H9 (cell line): ENCODE results near the gene ASB15. TPM values are rescaled to one million over a fixed set of nuclear protein-coding genes. Genes with fewer than 3 reads are reported as not detected.

Source experiments
- DNase-seq: peaks from one replicate; pipeline ENCODE4 v3.0.0-alpha.2; 2017
- H2AFZ ChIP-seq: one replicate; pipeline ENCODE4 v1.6.1; 2013; ENCODE audit warnings: mild to moderate bottlenecking, low read length, control low read depth, moderate library complexity
- H2AK5ac ChIP-seq: 2 replicates; pipeline ENCODE4 v1.6.1; 2013; ENCODE audit warnings: low read length, control low read depth, mixed read lengths; ENCODE audit not compliant: insufficient read length
- H2BK120ac ChIP-seq: one replicate; pipeline ENCODE4 v1.6.1; 2013; ENCODE audit warnings: low read depth, mild to moderate bottlenecking, low read length, control low read depth, inconsistent platforms; ENCODE audit not compliant: poor library complexity, severe bottlenecking
- H2BK12ac ChIP-seq: 2 replicates; pipeline ENCODE4 v1.6.1; 2013; ENCODE audit warnings: low read length, control low read depth, mixed read lengths, low read depth; ENCODE audit not compliant: insufficient read length
- H2BK15ac ChIP-seq: 2 replicates; pipeline ENCODE4 v1.6.1; 2013; ENCODE audit warnings: low read depth, low read length, control low read depth
- H2BK20ac ChIP-seq: one replicate; pipeline ENCODE4 v1.6.1; 2013; ENCODE audit warnings: low read depth, mild to moderate bottlenecking, low read length, control low read depth, inconsistent platforms; ENCODE audit not compliant: poor library complexity, severe bottlenecking
- H2BK5ac ChIP-seq: 2 replicates; pipeline ENCODE4 v1.6.1; 2013; ENCODE audit warnings: low read length, control low read depth, mixed read lengths; ENCODE audit not compliant: insufficient read length
- H3K14ac ChIP-seq: 2 replicates; pipeline ENCODE4 v1.6.1; 2013; ENCODE audit warnings: low read length, control low read depth; ENCODE audit not compliant: insufficient read depth
- H3K18ac ChIP-seq: 2 replicates; pipeline ENCODE4 v1.6.1; 2013; ENCODE audit warnings: low read depth, mild to moderate bottlenecking, mixed read lengths, low read length, control low read depth; ENCODE audit not compliant: insufficient read length
- H3K23ac ChIP-seq: 2 replicates; pipeline ENCODE4 v1.6.1; 2013; ENCODE audit warnings: low read length, control low read depth, mixed read lengths, low read depth; ENCODE audit not compliant: insufficient read length
- H3K23me2 ChIP-seq: 2 replicates; pipeline ENCODE4 v1.6.1; 2013; ENCODE audit warnings: low read depth, mild to moderate bottlenecking, mixed read lengths, low read length, control low read depth; ENCODE audit not compliant: insufficient read length, poor library complexity, severe bottlenecking
- H3K27ac ChIP-seq: 2 replicates; pipeline ENCODE4 v1.5.1; 2013; ENCODE audit warnings: low read length, control low read depth, mixed read lengths, low read depth; ENCODE audit not compliant: insufficient read length
- H3K27me3 ChIP-seq: 2 replicates; pipeline ENCODE4 v1.6.1; 2013; ENCODE audit warnings: low read length, control low read depth, inconsistent platforms; ENCODE audit not compliant: insufficient read depth
- H3K4ac ChIP-seq: 2 replicates; pipeline ENCODE4 v1.6.1; 2013; ENCODE audit warnings: low read depth, mild to moderate bottlenecking, control low read depth, inconsistent platforms, low read length, moderate library complexity
- H3K4me1 ChIP-seq: 2 replicates; pipeline ENCODE4 v1.6.1; 2013; ENCODE audit warnings: low read length, control low read depth, inconsistent platforms; ENCODE audit not compliant: insufficient read depth
- H3K4me2 ChIP-seq: 2 replicates; pipeline ENCODE4 v1.6.1; 2013; ENCODE audit warnings: low read length, control low read depth, mixed read lengths; ENCODE audit not compliant: insufficient read length, insufficient read depth
- H3K56ac ChIP-seq: 2 replicates; pipeline ENCODE4 v1.6.1; 2013; ENCODE audit warnings: low read depth, mild to moderate bottlenecking, mixed read lengths, low read length, control low read depth; ENCODE audit not compliant: insufficient read length
- H3K79me1 ChIP-seq: 2 replicates; pipeline ENCODE4 v1.6.1; 2013; ENCODE audit warnings: low read depth, mild to moderate bottlenecking, moderate library complexity, low read length, control low read depth, inconsistent platforms; ENCODE audit not compliant: insufficient read depth, poor library complexity, severe bottlenecking
- H3K79me2 ChIP-seq: 2 replicates; pipeline ENCODE4 v1.6.1; 2013; ENCODE audit warnings: low read length, control low read depth, inconsistent platforms; ENCODE audit not compliant: insufficient read depth
- H3K9ac ChIP-seq: 2 replicates; pipeline ENCODE4 v1.6.1; 2013; ENCODE audit warnings: low read length, control low read depth, mixed read lengths; ENCODE audit not compliant: insufficient read length; ENCODE audit errors: extremely low read depth
- H3K9me3 ChIP-seq: one replicate; pipeline ENCODE4 v1.6.1; 2013; ENCODE audit warnings: low read depth, low read length, inconsistent platforms; ENCODE audit not compliant: control insufficient read depth
- H3T11ph ChIP-seq: one replicate; pipeline ENCODE4 v1.6.1; 2013; ENCODE audit warnings: mild to moderate bottlenecking, low read length, control low read depth, inconsistent platforms
- H4K20me1 ChIP-seq: one replicate; pipeline ENCODE4 v1.6.1; 2013; ENCODE audit not compliant: control insufficient read depth, insufficient read length, insufficient read depth
- H4K5ac ChIP-seq: 2 replicates; pipeline ENCODE4 v1.6.1; 2013; ENCODE audit warnings: low read depth, mild to moderate bottlenecking, mixed read lengths, low read length, control low read depth; ENCODE audit not compliant: insufficient read length
- H4K8ac ChIP-seq: replicated peaks from 2 replicates; pipeline ENCODE4 v1.6.1; 2013; ENCODE audit warnings: low read length, control low read depth, mixed read lengths, low read depth; ENCODE audit not compliant: insufficient read length
- H4K91ac ChIP-seq: 2 replicates; pipeline ENCODE4 v1.6.1; 2013; ENCODE audit warnings: low read depth, mild to moderate bottlenecking, moderate library complexity, mixed read lengths, low read length, control low read depth; ENCODE audit not compliant: insufficient read length
- H3K27ac Mint-ChIP-seq, 3 experiments: 2 replicates in 2 of 3; 3 replicates in 1 of 3; pipeline ENCODE4 v1.8.0; 2020 to 2021; ENCODE audit warnings: mixed read lengths in 3 of 3, mild to moderate bottlenecking in 1 of 3, moderate library complexity in 1 of 3
- H3K27me3 Mint-ChIP-seq: 2 replicates; pipeline ENCODE4 v1.8.0; 2021; ENCODE audit warnings: low read depth, mild to moderate bottlenecking, moderate library complexity, mixed read lengths
- H3K36me3 Mint-ChIP-seq, 3 experiments: 2 replicates in 2 of 3; 3 replicates in 1 of 3; pipeline ENCODE4 v1.8.0; 2020 to 2021; ENCODE audit warnings: low read depth in 3 of 3, mixed read lengths in 3 of 3; ENCODE audit not compliant: insufficient read depth in 1 of 3
- H3K4me1 Mint-ChIP-seq, 2 experiments: 2 replicates each; pipeline ENCODE4 v1.8.0; 2020; ENCODE audit warnings: mixed read lengths in 2 of 2
- H3K4me3 Mint-ChIP-seq, 2 experiments: 2 replicates in 1 of 2; 3 replicates in 1 of 2; pipeline ENCODE4 v1.8.0; 2020 to 2021; ENCODE audit warnings: mild to moderate bottlenecking in 2 of 2, mixed read lengths in 2 of 2, moderate library complexity in 1 of 2
- H3K9me3 Mint-ChIP-seq, 2 experiments: 2 replicates in 1 of 2; 3 replicates in 1 of 2; pipeline ENCODE4 v1.8.0; 2020; ENCODE audit warnings: mild to moderate bottlenecking in 2 of 2, mixed read lengths in 2 of 2, moderate library complexity in 1 of 2
- WGBS: extraction: QIAGEN DNeasy Blood & Tissue Kit; methylation state at CpG from one replicate; pipeline ENCODE4 v1.1.7; 2013; ENCODE audit warnings: missing lambda C conversion rate, low lambda C conversion rate, mixed read lengths; ENCODE audit not compliant: insufficient read length; ENCODE audit errors: extremely low coverage; 5-methylcytosine and 5-hydroxymethylcytosine counted together
- total RNA-seq: library from RNA; stranded (reverse); gene quantifications from 2 replicates; pipeline ENCODE4 v1.2.1, GENCODE V29; 2021
- TF ChIP-seq, protein P1 (sequence below): fragments of 200-600 bp; sonication (generic); conservative IDR thresholded peaks from 3 replicates; pipeline ENCODE4 v1.8.0; 2021; ENCODE audit warnings: antibody characterized with exemption, mild to moderate bottlenecking

Gene ASB15
- total RNA-seq, 1 experiment from 2014 or later, result not detected

GRCh38 chr7:123657304-123657685 lies 55.7 kb downstream of the ASB15 start:
- H3K23ac ChIP-seq, result no peak overlapping the region

More at GRCh38 chr7:123657304-123657685, 55.7 kb downstream of the ASB15 start:
- Histone ChIP-seq H2BK120ac (no peak overlapping the region), H2BK15ac (no peak overlapping the region), H2BK20ac (no peak overlapping the region), H3T11ph (no peak overlapping the region), H3K27me3 (no peaks in the 10 kb centered on the region), H4K20me1 (no peaks in the 10 kb centered on the region), H3K4ac (no peak overlapping the region), H3K9ac (no peak overlapping the region), H3K27ac (no peak overlapping the region), H2AFZ (no peak overlapping the region), H3K14ac (no peak overlapping the region), H3K9me3 (no peaks in the 10 kb centered on the region), H2BK12ac (no peak overlapping the region), H3K23me2 (no peaks in the 10 kb centered on the region), H2AK5ac (no peak overlapping the region), H2BK5ac (no peak overlapping the region), H4K5ac (no peak overlapping the region), H3K56ac (no peak overlapping the region), H3K4me2 (no peak overlapping the region), H3K18ac (no peak overlapping the region), H3K79me2 (no peaks in the 10 kb centered on the region), H4K8ac (no peak overlapping the region), H3K79me1 (no peaks in the 10 kb centered on the region), H3K4me1 (no peaks in the 10 kb centered on the region), H4K91ac (no peak overlapping the region)
- no peak overlapping the region for H3K4me3 Mint-ChIP-seq
- TF ChIP-seq, protein P1, sequence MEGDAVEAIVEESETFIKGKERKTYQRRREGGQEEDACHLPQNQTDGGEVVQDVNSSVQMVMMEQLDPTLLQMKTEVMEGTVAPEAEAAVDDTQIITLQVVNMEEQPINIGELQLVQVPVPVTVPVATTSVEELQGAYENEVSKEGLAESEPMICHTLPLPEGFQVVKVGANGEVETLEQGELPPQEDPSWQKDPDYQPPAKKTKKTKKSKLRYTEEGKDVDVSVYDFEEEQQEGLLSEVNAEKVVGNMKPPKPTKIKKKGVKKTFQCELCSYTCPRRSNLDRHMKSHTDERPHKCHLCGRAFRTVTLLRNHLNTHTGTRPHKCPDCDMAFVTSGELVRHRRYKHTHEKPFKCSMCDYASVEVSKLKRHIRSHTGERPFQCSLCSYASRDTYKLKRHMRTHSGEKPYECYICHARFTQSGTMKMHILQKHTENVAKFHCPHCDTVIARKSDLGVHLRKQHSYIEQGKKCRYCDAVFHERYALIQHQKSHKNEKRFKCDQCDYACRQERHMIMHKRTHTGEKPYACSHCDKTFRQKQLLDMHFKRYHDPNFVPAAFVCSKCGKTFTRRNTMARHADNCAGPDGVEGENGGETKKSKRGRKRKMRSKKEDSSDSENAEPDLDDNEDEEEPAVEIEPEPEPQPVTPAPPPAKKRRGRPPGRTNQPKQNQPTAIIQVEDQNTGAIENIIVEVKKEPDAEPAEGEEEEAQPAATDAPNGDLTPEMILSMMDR, result no peak
- no peaks in the 10 kb centered on the region; a peak in 1 of 7 replicates for H3K36me3 Mint-ChIP-seq
- no CpG with 5 or more reads among the region's 1 CpG for WGBS
- no peak overlapping the region for H3K27ac Mint-ChIP-seq
- no peak for DNase-seq
- no peaks in the 10 kb centered on the region for H3K9me3 Mint-ChIP-seq
- peaks cover 5 to 14% of the 10 kb centered on the region in 2 experiments for H3K4me1 Mint-ChIP-seq
- H3K27me3 Mint-ChIP-seq, result no peaks in the 10 kb centered on the region
